Stomach (tissue), 9 donors: ENCODE results near the gene HSPA12A. TPM values are rescaled to one million over a fixed set of nuclear protein-coding genes. Genes with fewer than 3 reads are reported as not detected.

Experiments used
- DNase-seq, 2 donors: peaks; one replicate each; pipeline versions ENCODE4 v3.0.0 to v3.0.0-alpha.2; 2013 to 2019
- H3K27ac ChIP-seq, 5 donors: fragments of 200-600 bp in 4 of 5; sonication (generic) in 4 of 5; one replicate each; pipeline ENCODE4 v1.5.1; 2013 to 2019; ENCODE audit warnings: mild to moderate bottlenecking in 1 of 5, moderate library complexity in 1 of 5
- H3K27me3 ChIP-seq, 3 donors: fragments of 200-600 bp; sonication (generic); one replicate each; pipeline ENCODE4 v1.5.1; 2017 to 2019; ENCODE audit warnings: mixed run types in 1 of 3
- H3K36me3 ChIP-seq, 4 donors: fragments of 200-600 bp; sonication (generic); 1 replicate in 3 of 4; 2 replicates in 1 of 4; pipeline ENCODE4 v1.5.1; 2016 to 2019
- H3K4me1 ChIP-seq, 4 donors: fragments of 200-600 bp; sonication (generic); one replicate each; pipeline ENCODE4 v1.5.1; 2016 to 2019
- H3K4me3 ChIP-seq, 4 donors: fragments of 200-600 bp; sonication (generic) in 3 of 4; one replicate each; pipeline ENCODE4 v1.5.1; 2016 to 2019; ENCODE audit warnings: mild to moderate bottlenecking in 1 of 4
- H3K9me3 ChIP-seq, 4 donors: fragments of 200-600 bp; sonication (generic); one replicate each; pipeline ENCODE4 v1.5.1; 2016 to 2019
- CTCF ChIP-seq, 7 experiments: fragments of 450-650 bp in 4 of 7; fragments of 200-600 bp in 3 of 7; sonication (generic) in 3 of 7; IDR thresholded peaks; one replicate each; pipeline ENCODE4 v1.5.1; 2016 to 2019; ENCODE audit warnings: antibody characterized with exemption in 7 of 7, control low read depth in 2 of 7, mild to moderate bottlenecking in 1 of 7
- EP300 ChIP-seq: sonication (generic); formaldehyde crosslinking; IDR thresholded peaks from one replicate; pipeline ENCODE4 v1.6.1; 2017; ENCODE audit warnings: antibody characterized with exemption
- POLR2A ChIP-seq, 4 donors: fragments of 450-650 bp; IDR thresholded peaks; one replicate each; pipeline ENCODE4 v1.6.1; 2016; ENCODE audit warnings: antibody characterized with exemption in 4 of 4, control low read depth in 2 of 4, mild to moderate bottlenecking in 1 of 4, moderate library complexity in 1 of 4
- POLR2AphosphoS5 ChIP-seq, 3 donors: sonication (generic); formaldehyde crosslinking; IDR thresholded peaks; one replicate each; pipeline ENCODE4 v1.6.1; 2016; ENCODE audit warnings: antibody characterized with exemption in 3 of 3
- WGBS, 5 donors: extraction: QIAGEN DNeasy Blood & Tissue Kit in 3 of 5; methylation state at CpG; one replicate each; pipeline versions ENCODE4 v1.1.5 to v1.1.7; 2013 to 2018; 5-methylcytosine and 5-hydroxymethylcytosine counted together
- intact Hi-C: fragments of 100-400 bp; cut with DNase I; formaldehyde crosslinking; loops from one replicate; pipeline ENCODE4 v1.15.1; 2023; ENCODE audit warnings: low total_unique reads
- polyA plus RNA-seq, 3 donors: library from polyadenylated mRNA; stranded (reverse); fragments of 200-250 nt; gene quantifications; one replicate each; pipeline ENCODE4 v1.2.3, GENCODE V29; 2013
- total RNA-seq, 5 donors: library from RNA; depleted of rRNA; stranded (reverse); fragments of >200 nt; gene quantifications; one replicate each; pipeline versions ENCODE4 v1.1.0 to v1.2.3, GENCODE V29; 2014 to 2016
- donor health status: healthy with polysubstance abuse.
- donor health status: Bipolar disorder and iron deficiency.
- donor health status: healthy.

Gene HSPA12A
- total and polyA plus RNA-seq, 8 donors = 2.0 to 25.5 (median 4.1) TPM

DNA sequence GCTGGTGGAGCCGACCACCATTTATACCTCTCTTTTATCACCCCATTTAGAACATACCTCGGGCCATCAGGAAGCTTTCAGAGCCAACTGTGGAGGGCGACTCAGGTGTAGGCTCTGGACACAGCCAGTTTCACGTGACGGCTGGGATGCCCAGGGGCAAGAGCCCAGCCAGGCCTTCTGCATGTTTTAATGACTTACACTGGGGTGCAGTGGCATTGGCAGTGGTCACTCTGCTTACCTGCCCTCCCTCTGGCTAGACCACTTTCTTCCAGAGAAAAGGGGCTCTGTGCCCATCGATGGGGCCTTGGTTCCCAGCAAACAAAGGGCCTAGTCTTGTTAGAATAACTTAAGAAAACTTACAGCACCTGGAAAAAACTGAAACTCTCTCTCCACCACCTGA, 71.7 kb downstream of the HSPA12A start:
- 71 to 87% (median 80%) methylated on average over 6 of the region's 6 CpGs for whole genome bisulfite sequencing, 5 donors
- DNase-seq = no peak
- Histone ChIP-seq H3K27me3 (peaks cover 0 to 22% (median 15%) of the 10 kb centered on the region in 3 donors), H3K27ac (no peak overlapping the region), H3K9me3 (no peaks in the 10 kb centered on the region), H3K4me1 (peaks cover 0 to 9% (median 7%) of the 10 kb centered on the region in 4 donors), H3K36me3 (peaks cover 0 to 14% (median 9%) of the 10 kb centered on the region in 4 donors), H3K4me3 (no peak overlapping the region)
- no peak for TF ChIP-seq CTCF (IDR thresholded peaks at IDR 0.05)
- no peak for TF ChIP-seq EP300
- TF ChIP-seq POLR2A (IDR thresholded peaks at IDR 0.05) = no peak
- TF ChIP-seq POLR2AphosphoS5 (IDR thresholded peaks at IDR 0.05) = no peak
- intact Hi-C loops = no loop called here

- TF ChIP-seq POLR2AphosphoS5 (IDR thresholded peaks at IDR 0.05) (no peak), POLR2A (IDR thresholded peaks at IDR 0.05) (no peak), CTCF (IDR thresholded peaks at IDR 0.05) (no peak), EP300 (no peak)
- Histone ChIP-seq H3K4me1 (peaks cover 0 to 12% (median 7%) of the 10 kb centered on the region in 4 donors), H3K36me3 (peaks cover 0 to 9% (median 5%) of the 10 kb centered on the region in 4 donors), H3K27ac (peak overlapping the region in 1 of 5 donors; percentile 50), H3K9me3 (no peaks in the 10 kb centered on the region), H3K27me3 (peaks cover 0 to 22% (median 15%) of the 10 kb centered on the region in 3 donors), H3K4me3 (peak overlapping the region; percentile 22 to 30 (median 25))
- intact Hi-C loops = no loop called here
- DNase-seq = peak in 1 of 2 donors; percentile 82
- 14 to 19% (median 18%) methylated on average over 19 to 40 of the region's 41 CpGs for WGBS, 5 donors
These were observed 72.3 kb downstream of the HSPA12A start for GRCh38 chr10:116669832-116670644.

DNA sequence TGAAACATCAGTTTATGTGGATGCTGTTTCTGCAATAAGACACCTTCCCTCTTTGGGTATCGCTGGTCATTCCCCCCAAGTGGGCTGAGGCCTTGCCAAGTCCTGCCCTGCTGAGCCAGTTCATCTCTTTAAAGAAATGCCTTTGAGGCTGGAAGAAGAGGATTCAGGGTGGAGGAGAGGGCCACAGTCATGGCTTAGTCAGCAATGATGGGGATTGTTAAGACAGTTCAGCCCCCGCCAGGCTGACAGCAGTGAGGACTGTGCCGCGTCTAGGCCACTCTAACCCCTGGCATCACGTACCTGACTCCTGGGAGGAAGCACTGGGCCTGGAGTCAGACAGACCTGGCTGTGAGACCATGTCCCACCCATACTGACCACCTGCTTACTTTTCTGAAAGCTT, 73.3 kb downstream of the HSPA12A start:
- Histone ChIP-seq H3K9me3 (no peaks in the 10 kb centered on the region), H3K27me3 (peaks cover 0 to 22% (median 15%) of the 10 kb centered on the region in 3 donors), H3K4me3 (no peak overlapping the region), H3K36me3 (no peaks in the 10 kb centered on the region), H3K27ac (no peak overlapping the region), H3K4me1 (peaks cover 0 to 12% (median 7%) of the 10 kb centered on the region in 4 donors)
- TF ChIP-seq POLR2A (IDR thresholded peaks at IDR 0.05) (no peak), EP300 (no peak), POLR2AphosphoS5 (IDR thresholded peaks at IDR 0.05) (no peak), CTCF (IDR thresholded peaks at IDR 0.05) (no peak)
- no peak for DNase-seq
- intact Hi-C loops = no loop called here
- WGBS, 5 donors = 87 to 98% (median 90%) methylated on average over 5 of the region's 5 CpGs

DNA sequence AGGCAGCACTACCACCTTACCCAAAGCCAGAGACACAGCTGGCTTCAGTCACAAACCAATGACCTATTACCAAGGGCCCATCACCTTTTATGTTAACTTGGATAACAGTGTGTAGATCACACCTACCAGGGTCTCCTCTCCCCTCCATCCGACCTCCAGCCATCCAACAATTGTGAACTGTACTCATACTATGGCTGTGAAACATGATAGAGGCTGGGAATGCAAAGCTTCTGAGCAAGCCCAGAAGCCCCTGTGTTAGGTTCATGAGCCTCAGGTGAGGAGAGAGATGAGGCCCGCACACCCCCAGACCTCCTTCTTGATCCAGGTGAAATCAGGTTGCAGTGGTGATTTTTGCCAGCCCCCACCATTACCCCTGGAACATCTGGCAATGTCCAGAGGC, 73.9 kb downstream of the HSPA12A start:
- DNase-seq = no peak
- WGBS, 5 donors = 89 to 98% (median 94%) methylated on average over 2 of the region's 2 CpGs
- intact Hi-C loops = no loop called here
- Histone ChIP-seq H3K36me3 (no peaks in the 10 kb centered on the region), H3K9me3 (no peaks in the 10 kb centered on the region), H3K27me3 (peaks cover 0 to 22% (median 15%) of the 10 kb centered on the region in 3 donors), H3K4me1 (peaks cover 0 to 12% (median 7%) of the 10 kb centered on the region in 4 donors), H3K27ac (no peak overlapping the region), H3K4me3 (no peak overlapping the region)
- TF ChIP-seq EP300 (no peak), CTCF (IDR thresholded peaks at IDR 0.05) (no peak), POLR2AphosphoS5 (IDR thresholded peaks at IDR 0.05) (no peak), POLR2A (IDR thresholded peaks at IDR 0.05) (no peak)
